Gastroesophageal sphincter (tissue), 4 donors: ENCODE results near the gene LRP1B. TPM values are rescaled to one million over a fixed set of nuclear protein-coding genes. Genes with fewer than 3 reads are reported as not detected.

Source experiments
- ATAC-seq: fragments of 150-250 bp; one replicate; pipeline ENCODE4 v1.9.1; 2016; ENCODE audit warnings: mild to moderate bottlenecking, moderate library complexity
- H3K27ac ChIP-seq, 4 donors: fragments of 200-600 bp; sonication (generic) in 3 of 4; 1 replicate in 3 of 4; 2 replicates in 1 of 4; pipeline ENCODE4 v1.5.1; 2016 to 2019
- H3K27me3 ChIP-seq: fragments of 200-600 bp; sonication (generic); one replicate; pipeline ENCODE4 v1.5.1; 2019
- H3K36me3 ChIP-seq, 2 donors: fragments of 200-600 bp; sonication (generic); one replicate each; pipeline ENCODE4 v1.5.1; 2019; ENCODE audit warnings: control low read depth in 1 of 2
- H3K4me1 ChIP-seq, 3 donors: fragments of 200-600 bp; sonication (generic); 1 replicate in 2 of 3; 2 replicates in 1 of 3; pipeline ENCODE4 v1.5.1; 2016 to 2019; ENCODE audit warnings: control low read depth in 2 of 3
- H3K4me3 ChIP-seq, 2 donors: fragments of 200-600 bp; sonication (generic); one replicate each; pipeline ENCODE4 v1.5.1; 2019; ENCODE audit warnings: mild to moderate bottlenecking in 1 of 2, moderate library complexity in 1 of 2
- H3K9me3 ChIP-seq, 3 donors: fragments of 200-600 bp; sonication (generic); one replicate each; pipeline ENCODE4 v1.5.1; 2017 to 2019; ENCODE audit warnings: control low read depth in 2 of 3
- EP300 ChIP-seq: sonication (generic); formaldehyde crosslinking; IDR thresholded peaks from one replicate; pipeline ENCODE4 v1.6.1; 2017; ENCODE audit warnings: antibody characterized with exemption, mild to moderate bottlenecking
- POLR2A ChIP-seq, 2 donors: fragments of 450-650 bp; IDR thresholded peaks; one replicate each; pipeline ENCODE4 v1.6.1; 2017; ENCODE audit warnings: antibody characterized with exemption in 2 of 2, mild to moderate bottlenecking in 2 of 2, moderate library complexity in 1 of 2
- POLR2AphosphoS5 ChIP-seq: sonication (generic); formaldehyde crosslinking; IDR thresholded peaks from one replicate; pipeline ENCODE4 v1.6.1; 2017; ENCODE audit warnings: antibody characterized with exemption
- WGBS, 2 donors: methylation state at CpG; one replicate each; pipeline ENCODE4 v1.1.5; 2018; ENCODE audit warnings: low coverage in 1 of 2; 5-methylcytosine and 5-hydroxymethylcytosine counted together
- total RNA-seq, 4 donors: library from RNA; depleted of rRNA; stranded (reverse); fragments of >200 nt; gene quantifications; one replicate each; pipeline ENCODE4 v1.1.0, GENCODE V29; 2016
- TF ChIP-seq, protein P1 (sequence below), 4 experiments: fragments of 200-600 bp in 2 of 4; fragments of 450-650 bp in 2 of 4; sonication (generic) in 1 of 4; IDR thresholded peaks; one replicate each; pipeline ENCODE4 v1.5.1; 2017 to 2019; ENCODE audit warnings: antibody characterized with exemption in 4 of 4, mild to moderate bottlenecking in 2 of 4, moderate library complexity in 2 of 4

LRP1B gene
- total RNA-seq, 4 donors from 2014 or later = 0.27 to 20.7 (median 3.2) TPM

DNA sequence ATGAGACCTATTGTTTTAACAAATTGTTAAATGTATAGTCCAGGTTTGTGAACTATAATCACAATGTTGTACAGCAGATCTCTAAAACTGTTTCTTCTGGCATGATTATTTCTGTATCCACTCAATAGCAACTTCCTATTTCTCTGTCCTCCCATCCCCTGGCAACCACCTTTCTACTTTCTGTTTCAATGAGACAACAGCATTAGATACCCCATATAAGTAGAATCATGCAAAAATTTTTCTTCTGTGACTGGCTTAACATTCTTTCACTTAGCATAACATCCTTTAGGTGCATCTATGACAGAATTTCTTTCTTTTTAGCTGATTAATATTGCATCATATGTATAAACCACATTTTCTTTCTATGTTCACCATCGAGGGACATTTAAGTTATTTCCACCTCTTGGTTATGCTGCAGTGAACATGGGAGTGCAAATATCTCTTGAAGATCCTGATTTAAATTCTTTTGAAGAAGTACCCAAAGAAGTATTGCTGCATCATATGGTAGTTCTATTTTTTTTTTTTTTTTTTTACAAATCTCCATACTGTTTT, 713.5 kb downstream of the LRP1B start:
- Histone ChIP-seq H3K27ac (no peak overlapping the region), H3K4me1 (no peaks in the 10 kb centered on the region), H3K4me3 (no peak overlapping the region), H3K9me3 (no peaks in the 10 kb centered on the region), H3K27me3 (no peaks in the 10 kb centered on the region), H3K36me3 (no peaks in the 10 kb centered on the region)
- WGBS, 2 donors = 64% methylated on average over 1 of the region's 1 CpG; no CpG with 5 or more reads in 1 of the 2 donors
- TF ChIP-seq, protein P1, sequence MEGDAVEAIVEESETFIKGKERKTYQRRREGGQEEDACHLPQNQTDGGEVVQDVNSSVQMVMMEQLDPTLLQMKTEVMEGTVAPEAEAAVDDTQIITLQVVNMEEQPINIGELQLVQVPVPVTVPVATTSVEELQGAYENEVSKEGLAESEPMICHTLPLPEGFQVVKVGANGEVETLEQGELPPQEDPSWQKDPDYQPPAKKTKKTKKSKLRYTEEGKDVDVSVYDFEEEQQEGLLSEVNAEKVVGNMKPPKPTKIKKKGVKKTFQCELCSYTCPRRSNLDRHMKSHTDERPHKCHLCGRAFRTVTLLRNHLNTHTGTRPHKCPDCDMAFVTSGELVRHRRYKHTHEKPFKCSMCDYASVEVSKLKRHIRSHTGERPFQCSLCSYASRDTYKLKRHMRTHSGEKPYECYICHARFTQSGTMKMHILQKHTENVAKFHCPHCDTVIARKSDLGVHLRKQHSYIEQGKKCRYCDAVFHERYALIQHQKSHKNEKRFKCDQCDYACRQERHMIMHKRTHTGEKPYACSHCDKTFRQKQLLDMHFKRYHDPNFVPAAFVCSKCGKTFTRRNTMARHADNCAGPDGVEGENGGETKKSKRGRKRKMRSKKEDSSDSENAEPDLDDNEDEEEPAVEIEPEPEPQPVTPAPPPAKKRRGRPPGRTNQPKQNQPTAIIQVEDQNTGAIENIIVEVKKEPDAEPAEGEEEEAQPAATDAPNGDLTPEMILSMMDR (IDR thresholded peaks at IDR 0.05) = no peak
- TF ChIP-seq POLR2AphosphoS5 (no peak), EP300 (no peak), POLR2A (IDR thresholded peaks at IDR 0.05) (no peak)
- ATAC-seq = no peak

DNA sequence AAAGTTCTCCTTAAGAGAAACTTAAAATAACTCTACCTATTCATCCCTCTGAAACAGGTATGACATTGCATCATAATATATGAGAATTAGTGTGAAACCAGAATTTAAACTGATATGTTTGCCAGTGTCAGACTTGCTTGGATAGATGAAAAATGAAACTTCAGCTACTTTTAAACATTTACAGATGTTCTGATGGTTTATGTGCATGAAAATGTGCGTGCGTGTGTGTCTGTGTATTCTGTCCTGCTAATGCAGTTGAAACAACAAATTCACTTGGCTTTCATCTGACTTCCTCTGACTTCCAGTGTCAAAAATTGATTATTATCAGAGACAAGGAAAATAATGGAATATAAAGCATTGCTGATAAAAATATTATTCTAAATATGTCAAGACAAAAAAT, 719.4 kb downstream of the LRP1B start:
- H3K4me1 ChIP-seq = no peaks in the 10 kb centered on the region
- H3K27ac ChIP-seq = no peak overlapping the region
- ATAC-seq = no peak
- H3K4me3 ChIP-seq = no peak overlapping the region
- TF ChIP-seq POLR2AphosphoS5 (no peak), EP300 (no peak), POLR2A (IDR thresholded peaks at IDR 0.05) (no peak)
- TF ChIP-seq, protein P1 (IDR thresholded peaks at IDR 0.05) = no peak
- no peaks in the 10 kb centered on the region for H3K36me3 ChIP-seq
- H3K9me3 ChIP-seq = no peaks in the 10 kb centered on the region
- no peaks in the 10 kb centered on the region for H3K27me3 ChIP-seq
- 56 to 72% methylated on average over 2 of the region's 2 CpGs for WGBS, 2 donors

DNA sequence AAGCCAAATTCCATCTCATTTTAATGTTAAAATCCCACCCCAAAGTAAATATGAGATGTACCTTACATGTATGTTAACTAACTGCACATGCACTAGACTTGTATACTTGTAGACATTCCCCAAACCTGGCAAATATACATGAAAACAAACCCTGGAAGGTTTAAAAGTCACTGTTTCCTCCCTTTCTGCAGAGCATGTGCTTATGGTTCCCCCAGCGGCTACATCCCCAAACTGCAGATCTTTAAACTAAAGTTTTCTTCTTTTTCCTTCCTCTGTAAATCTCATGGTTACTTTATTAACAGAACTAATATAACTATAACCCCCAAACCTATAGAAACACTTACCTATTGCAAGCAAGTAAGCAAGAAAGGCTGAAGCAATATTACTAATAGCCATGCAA, 731.5 kb downstream of the LRP1B start:
- Histone ChIP-seq H3K9me3 (no peaks in the 10 kb centered on the region), H3K27ac (no peak overlapping the region), H3K4me1 (no peaks in the 10 kb centered on the region), H3K27me3 (no peaks in the 10 kb centered on the region), H3K4me3 (no peak overlapping the region), H3K36me3 (no peaks in the 10 kb centered on the region)
- ATAC-seq = no peak
- 67 to 82% methylated on average over 1 of the region's 1 CpG for WGBS, 2 donors
- TF ChIP-seq POLR2A (IDR thresholded peaks at IDR 0.05) = no peak
- TF ChIP-seq EP300 = no peak
- no peak for TF ChIP-seq POLR2AphosphoS5
- TF ChIP-seq, protein P1 (IDR thresholded peaks at IDR 0.05) = no peak

DNA sequence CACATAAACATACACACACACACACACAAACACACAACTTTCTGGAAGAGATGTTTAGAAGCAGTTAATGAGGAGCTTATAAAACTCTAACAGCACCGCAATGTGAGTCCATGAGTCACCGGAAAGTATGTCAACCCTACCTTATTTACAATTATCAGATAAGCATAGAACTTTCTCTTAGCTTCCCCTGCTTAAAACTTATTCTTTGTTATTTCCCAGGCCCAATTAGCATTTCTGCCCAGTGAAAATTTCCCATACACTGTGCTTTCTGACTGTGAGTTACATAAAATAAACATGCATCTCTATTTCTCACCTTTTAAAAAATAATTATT, 737.6 kb downstream of the LRP1B start:
- Histone ChIP-seq H3K27ac (no peak overlapping the region), H3K27me3 (no peaks in the 10 kb centered on the region), H3K9me3 (no peaks in the 10 kb centered on the region), H3K4me1 (no peaks in the 10 kb centered on the region), H3K36me3 (no peaks in the 10 kb centered on the region), H3K4me3 (no peak overlapping the region)
- ATAC-seq = no peak
- WGBS, 2 donors = 58 to 63% methylated on average over 2 of the region's 2 CpGs
- no peak for TF ChIP-seq POLR2A (IDR thresholded peaks at IDR 0.05)
- no peak for TF ChIP-seq POLR2AphosphoS5

DNA sequence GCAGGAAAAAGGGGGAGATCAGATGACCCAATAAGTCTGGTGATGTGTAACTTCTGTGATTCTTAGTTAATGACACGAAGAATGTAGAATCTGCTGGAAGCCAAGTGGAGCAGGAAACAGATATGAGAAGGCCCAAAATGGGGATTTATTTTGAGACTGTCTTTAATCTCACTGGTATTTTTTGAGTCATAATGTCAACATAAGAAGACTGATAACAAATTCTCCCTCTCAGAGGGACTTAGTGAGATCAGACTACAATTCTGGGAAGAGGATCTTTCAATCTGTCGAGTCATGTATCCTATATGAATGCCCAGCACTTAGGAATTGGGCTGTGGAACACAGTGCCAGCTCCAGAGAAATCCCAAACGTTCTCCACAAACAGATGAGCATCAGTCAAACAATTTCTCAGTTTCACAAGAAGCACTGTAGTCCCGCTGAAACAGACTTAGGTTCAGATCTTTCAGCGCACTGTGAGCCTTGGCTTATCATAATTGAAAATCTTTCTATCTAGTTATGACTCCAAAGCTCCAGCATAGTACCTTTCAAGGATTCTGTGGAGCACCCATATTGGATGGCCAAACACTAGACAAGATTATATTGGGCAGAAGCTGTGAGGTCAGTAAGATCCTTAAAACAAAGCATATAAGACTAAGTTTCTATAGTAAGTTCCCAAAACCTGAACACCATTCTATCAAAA, 738.2 kb downstream of the LRP1B start:
- Histone ChIP-seq H3K27me3 (no peaks in the 10 kb centered on the region), H3K36me3 (no peaks in the 10 kb centered on the region), H3K27ac (no peak overlapping the region), H3K9me3 (no peaks in the 10 kb centered on the region), H3K4me3 (no peak overlapping the region), H3K4me1 (no peaks in the 10 kb centered on the region)
- TF ChIP-seq EP300 (no peak), POLR2A (IDR thresholded peaks at IDR 0.05) (no peak), POLR2AphosphoS5 (no peak)
- TF ChIP-seq, protein P1 (IDR thresholded peaks at IDR 0.05) = no peak
- WGBS, 2 donors = 48 to 56% methylated on average over 3 to 4 of the region's 5 CpGs
- ATAC-seq = no peak
